LNCaP clone FGC (cell line): ENCODE results near the gene ADAM10.

ENCODE experiments used
- DNase-seq: peaks from one replicate; pipeline ENCODE4 v3.0.0-alpha.2; 2011; ENCODE audit warnings: low read depth
- H3K4me3 ChIP-seq: 2 replicates; pipeline ENCODE4 v1.5.1; 2011; ENCODE audit warnings: mild to moderate bottlenecking, low read depth, low read length, control low read depth
- TF ChIP-seq, protein P1 (sequence below): IDR thresholded peaks from 2 replicates; pipeline ENCODE4 v1.5.1; 2012; ENCODE audit warnings: mild to moderate bottlenecking; ENCODE audit not compliant: control insufficient read depth, insufficient read depth; ENCODE audit errors: extremely low read depth

The ADAM10 gene

GRCh38 chr15:58555162-58556027 lies 194.1 kb downstream of the ADAM10 start:
- DNase-seq = no peak

GRCh38 chr15:58554758-58555157 lies 194.7 kb downstream of the ADAM10 start:
- no peak for DNase-seq
- TF ChIP-seq, protein P1, sequence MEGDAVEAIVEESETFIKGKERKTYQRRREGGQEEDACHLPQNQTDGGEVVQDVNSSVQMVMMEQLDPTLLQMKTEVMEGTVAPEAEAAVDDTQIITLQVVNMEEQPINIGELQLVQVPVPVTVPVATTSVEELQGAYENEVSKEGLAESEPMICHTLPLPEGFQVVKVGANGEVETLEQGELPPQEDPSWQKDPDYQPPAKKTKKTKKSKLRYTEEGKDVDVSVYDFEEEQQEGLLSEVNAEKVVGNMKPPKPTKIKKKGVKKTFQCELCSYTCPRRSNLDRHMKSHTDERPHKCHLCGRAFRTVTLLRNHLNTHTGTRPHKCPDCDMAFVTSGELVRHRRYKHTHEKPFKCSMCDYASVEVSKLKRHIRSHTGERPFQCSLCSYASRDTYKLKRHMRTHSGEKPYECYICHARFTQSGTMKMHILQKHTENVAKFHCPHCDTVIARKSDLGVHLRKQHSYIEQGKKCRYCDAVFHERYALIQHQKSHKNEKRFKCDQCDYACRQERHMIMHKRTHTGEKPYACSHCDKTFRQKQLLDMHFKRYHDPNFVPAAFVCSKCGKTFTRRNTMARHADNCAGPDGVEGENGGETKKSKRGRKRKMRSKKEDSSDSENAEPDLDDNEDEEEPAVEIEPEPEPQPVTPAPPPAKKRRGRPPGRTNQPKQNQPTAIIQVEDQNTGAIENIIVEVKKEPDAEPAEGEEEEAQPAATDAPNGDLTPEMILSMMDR = no peak

More at GRCh38 chr15:58555162-58556027, 194.1 kb downstream of the ADAM10 start:
- TF ChIP-seq, protein P1 = no peak
- H3K4me3 ChIP-seq = no peak overlapping the region

DNA sequence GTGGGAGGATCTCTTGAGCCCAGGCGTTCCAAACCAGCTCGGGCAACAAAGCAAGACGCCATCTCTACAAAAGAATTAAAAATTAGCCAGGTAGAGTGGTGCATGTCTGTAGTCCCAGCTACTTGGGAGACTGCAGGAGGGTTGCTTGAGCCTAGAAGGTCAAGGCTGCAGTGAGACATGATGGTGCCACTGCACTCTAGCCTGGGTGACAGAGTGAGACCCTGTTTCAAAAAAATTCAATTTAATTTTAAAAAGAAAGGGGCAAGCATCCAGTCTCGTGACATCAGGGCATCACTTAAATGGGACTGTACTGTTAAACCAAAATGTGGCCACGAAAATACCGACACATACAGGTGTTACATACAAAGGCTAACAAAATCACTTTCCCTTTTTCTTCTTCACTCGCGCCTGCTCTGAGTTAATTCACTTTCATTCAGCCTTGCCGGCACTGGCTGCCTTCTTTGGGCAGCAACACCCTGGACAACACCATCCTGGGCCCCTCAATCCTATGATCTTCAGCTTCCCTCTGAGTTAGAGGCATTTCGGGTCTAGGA lies 196.1 kb downstream of the ADAM10 start:
- TF ChIP-seq, protein P1 = no peak
- H3K4me3 ChIP-seq = no peak overlapping the region
- no peak for DNase-seq

More at GRCh38 chr15:58554758-58555157, 194.7 kb downstream of the ADAM10 start:
- no peak overlapping the region for H3K4me3 ChIP-seq

GRCh38 chr15:58552505-58553364 lies 196.8 kb downstream of the ADAM10 start:
- H3K4me3 ChIP-seq = no peak overlapping the region
- no peak for DNase-seq
- TF ChIP-seq, protein P1 = no peak

- H3K4me3 ChIP-seq = no peak overlapping the region
- no peak for DNase-seq
- TF ChIP-seq, protein P1 = no peak
Measured at GRCh38 chr15:58551764-58552504, 197.6 kb downstream of the ADAM10 start.

GRCh38 chr15:58551084-58551763 lies 198.3 kb downstream of the ADAM10 start:
- TF ChIP-seq, protein P1 = no peak
- DNase-seq = no peak
- H3K4me3 ChIP-seq = no peak overlapping the region
